ENCODE data around the gene EEF1AKMT2. TPM values are rescaled to one million over a fixed set of nuclear protein-coding genes. Genes with fewer than 3 reads are reported as not detected.

The EEF1AKMT2 gene
- total and polyA plus RNA-seq, 2 of the 13 experiments (the other 11 are each of a cell fraction or from before 2014, with no cell fraction given), result 11.3 to 19.3 TPM

DNA sequence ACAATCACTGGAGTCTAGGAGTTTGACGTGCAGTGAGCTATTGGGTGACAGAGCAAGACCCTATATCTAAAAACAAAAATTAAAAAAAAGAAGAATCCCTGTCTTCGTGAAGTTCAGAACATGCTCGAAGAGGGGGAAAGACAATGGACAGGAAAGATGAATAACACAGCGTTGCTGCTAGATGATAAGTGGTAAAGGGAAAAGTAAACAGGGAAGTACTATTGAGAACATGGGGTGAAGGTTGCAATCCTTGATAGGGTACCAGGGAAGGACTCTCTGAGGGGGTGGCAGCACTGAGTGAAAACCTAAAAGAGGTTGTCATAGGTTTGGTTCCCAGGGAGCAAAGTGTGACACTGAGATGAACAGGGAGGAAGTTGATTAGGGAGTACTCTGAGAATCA, 7.1 kb upstream of the EEF1AKMT2 start:
- POLR2A ChIA-PET, result interaction anchor here (0.5 kb wide), 1 partner anchor 11 kb away, joined by 3 read pairs; no protein-coding TSS in a partner anchor
- no peak overlapping the region for H3K9ac ChIP-seq (ENCODE audit: insufficient read depth, low read depth, low read length)
- peaks cover 20% of the 10 kb centered on the region for H3K79me2 ChIP-seq (ENCODE audit: insufficient read depth, low read length)
- DNase-seq (ENCODE audit: low spot score), result no peak
- H3K4me3 ChIP-seq (replicated peaks in 1 of 3; ENCODE audit: insufficient read depth in 1 of 3, low read depth in 2 of 3, low read length in 3 of 3), result no peak overlapping the region
- CTCF ChIA-PET (ENCODE audit: low intra/inter-chr PET ratio, low total read pairs), result no interaction called here
- no peak overlapping the region for H3K27ac ChIP-seq (ENCODE audit: extremely low read length, insufficient read depth, low read length)
- no peaks in the 10 kb centered on the region for H3K9me3 ChIP-seq (ENCODE audit: low read length)
- no peak overlapping the region for H2AFZ ChIP-seq (ENCODE audit: low read length)
- in situ Hi-C loops (cut with HindIII; ENCODE audit: extremely low pct_ligation_motif_present, low pct_unique_long_range_greater_than_20kb) (no loop called here), intact Hi-C loops (cut with micrococcal nuclease; ENCODE audit: unreplicated experiment) (loop anchor here (10.0 kb wide), 1 partner anchor 116 kb away; no protein-coding TSS in a partner anchor)
- no peak for FAIRE-seq
- TF ChIP-seq, protein P1, sequence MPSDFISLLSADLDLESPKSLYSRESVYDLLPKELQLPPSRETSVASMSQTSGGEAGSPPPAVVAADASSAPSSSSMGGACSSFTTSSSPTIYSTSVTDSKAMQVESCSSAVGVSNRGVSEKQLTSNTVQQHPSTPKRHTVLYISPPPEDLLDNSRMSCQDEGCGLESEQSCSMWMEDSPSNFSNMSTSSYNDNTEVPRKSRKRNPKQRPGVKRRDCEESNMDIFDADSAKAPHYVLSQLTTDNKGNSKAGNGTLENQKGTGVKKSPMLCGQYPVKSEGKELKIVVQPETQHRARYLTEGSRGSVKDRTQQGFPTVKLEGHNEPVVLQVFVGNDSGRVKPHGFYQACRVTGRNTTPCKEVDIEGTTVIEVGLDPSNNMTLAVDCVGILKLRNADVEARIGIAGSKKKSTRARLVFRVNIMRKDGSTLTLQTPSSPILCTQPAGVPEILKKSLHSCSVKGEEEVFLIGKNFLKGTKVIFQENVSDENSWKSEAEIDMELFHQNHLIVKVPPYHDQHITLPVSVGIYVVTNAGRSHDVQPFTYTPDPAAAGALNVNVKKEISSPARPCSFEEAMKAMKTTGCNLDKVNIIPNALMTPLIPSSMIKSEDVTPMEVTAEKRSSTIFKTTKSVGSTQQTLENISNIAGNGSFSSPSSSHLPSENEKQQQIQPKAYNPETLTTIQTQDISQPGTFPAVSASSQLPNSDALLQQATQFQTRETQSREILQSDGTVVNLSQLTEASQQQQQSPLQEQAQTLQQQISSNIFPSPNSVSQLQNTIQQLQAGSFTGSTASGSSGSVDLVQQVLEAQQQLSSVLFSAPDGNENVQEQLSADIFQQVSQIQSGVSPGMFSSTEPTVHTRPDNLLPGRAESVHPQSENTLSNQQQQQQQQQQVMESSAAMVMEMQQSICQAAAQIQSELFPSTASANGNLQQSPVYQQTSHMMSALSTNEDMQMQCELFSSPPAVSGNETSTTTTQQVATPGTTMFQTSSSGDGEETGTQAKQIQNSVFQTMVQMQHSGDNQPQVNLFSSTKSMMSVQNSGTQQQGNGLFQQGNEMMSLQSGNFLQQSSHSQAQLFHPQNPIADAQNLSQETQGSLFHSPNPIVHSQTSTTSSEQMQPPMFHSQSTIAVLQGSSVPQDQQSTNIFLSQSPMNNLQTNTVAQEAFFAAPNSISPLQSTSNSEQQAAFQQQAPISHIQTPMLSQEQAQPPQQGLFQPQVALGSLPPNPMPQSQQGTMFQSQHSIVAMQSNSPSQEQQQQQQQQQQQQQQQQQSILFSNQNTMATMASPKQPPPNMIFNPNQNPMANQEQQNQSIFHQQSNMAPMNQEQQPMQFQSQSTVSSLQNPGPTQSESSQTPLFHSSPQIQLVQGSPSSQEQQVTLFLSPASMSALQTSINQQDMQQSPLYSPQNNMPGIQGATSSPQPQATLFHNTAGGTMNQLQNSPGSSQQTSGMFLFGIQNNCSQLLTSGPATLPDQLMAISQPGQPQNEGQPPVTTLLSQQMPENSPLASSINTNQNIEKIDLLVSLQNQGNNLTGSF (CRISPR knock-in tag; IDR thresholded peaks at IDR 0.05), result no peak
- TF ChIP-seq ZNF766 (CRISPR knock-in tag; IDR thresholded peaks at IDR 0.05; ENCODE audit: borderline replicate concordance) (no peak), ZSCAN25 (CRISPR knock-in tag; IDR thresholded peaks at IDR 0.05) (no peak), ZNF263 (CRISPR knock-in tag; IDR thresholded peaks at IDR 0.05) (peak; percentile 87; the same call in 1 of the 2 replicates), KLF15 (CRISPR knock-in tag; IDR thresholded peaks at IDR 0.05; ENCODE audit: borderline replicate concordance) (no peak), FOXA3 (CRISPR knock-in tag; IDR thresholded peaks at IDR 0.05) (peak; percentile 57), CHD4 (IDR thresholded peaks at IDR 0.05; ENCODE audit: borderline replicate concordance, low read length) (no peak), FOXK1 (CRISPR knock-in tag; IDR thresholded peaks at IDR 0.05; ENCODE audit: borderline replicate concordance, low read depth) (peak; percentile 20; the same call in 1 of the 2 replicates), ATRX (CRISPR knock-in tag; IDR thresholded peaks at IDR 0.05; ENCODE audit: borderline replicate concordance) (no peak)
- TF ChIP-seq, protein P2, sequence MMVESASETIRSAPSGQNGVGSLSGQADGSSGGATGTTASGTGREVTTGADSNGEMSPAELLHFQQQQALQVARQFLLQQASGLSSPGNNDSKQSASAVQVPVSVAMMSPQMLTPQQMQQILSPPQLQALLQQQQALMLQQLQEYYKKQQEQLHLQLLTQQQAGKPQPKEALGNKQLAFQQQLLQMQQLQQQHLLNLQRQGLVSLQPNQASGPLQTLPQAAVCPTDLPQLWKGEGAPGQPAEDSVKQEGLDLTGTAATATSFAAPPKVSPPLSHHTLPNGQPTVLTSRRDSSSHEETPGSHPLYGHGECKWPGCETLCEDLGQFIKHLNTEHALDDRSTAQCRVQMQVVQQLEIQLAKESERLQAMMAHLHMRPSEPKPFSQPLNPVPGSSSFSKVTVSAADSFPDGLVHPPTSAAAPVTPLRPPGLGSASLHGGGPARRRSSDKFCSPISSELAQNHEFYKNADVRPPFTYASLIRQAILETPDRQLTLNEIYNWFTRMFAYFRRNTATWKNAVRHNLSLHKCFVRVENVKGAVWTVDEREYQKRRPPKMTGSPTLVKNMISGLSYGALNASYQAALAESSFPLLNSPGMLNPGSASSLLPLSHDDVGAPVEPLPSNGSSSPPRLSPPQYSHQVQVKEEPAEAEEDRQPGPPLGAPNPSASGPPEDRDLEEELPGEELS (CRISPR knock-in tag; IDR thresholded peaks at IDR 0.05), result no peak
- TF ChIP-seq, protein P3, sequence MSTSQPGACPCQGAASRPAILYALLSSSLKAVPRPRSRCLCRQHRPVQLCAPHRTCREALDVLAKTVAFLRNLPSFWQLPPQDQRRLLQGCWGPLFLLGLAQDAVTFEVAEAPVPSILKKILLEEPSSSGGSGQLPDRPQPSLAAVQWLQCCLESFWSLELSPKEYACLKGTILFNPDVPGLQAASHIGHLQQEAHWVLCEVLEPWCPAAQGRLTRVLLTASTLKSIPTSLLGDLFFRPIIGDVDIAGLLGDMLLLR (CRISPR knock-in tag; IDR thresholded peaks at IDR 0.05), result no peak
- TF ChIP-seq, protein P4, sequence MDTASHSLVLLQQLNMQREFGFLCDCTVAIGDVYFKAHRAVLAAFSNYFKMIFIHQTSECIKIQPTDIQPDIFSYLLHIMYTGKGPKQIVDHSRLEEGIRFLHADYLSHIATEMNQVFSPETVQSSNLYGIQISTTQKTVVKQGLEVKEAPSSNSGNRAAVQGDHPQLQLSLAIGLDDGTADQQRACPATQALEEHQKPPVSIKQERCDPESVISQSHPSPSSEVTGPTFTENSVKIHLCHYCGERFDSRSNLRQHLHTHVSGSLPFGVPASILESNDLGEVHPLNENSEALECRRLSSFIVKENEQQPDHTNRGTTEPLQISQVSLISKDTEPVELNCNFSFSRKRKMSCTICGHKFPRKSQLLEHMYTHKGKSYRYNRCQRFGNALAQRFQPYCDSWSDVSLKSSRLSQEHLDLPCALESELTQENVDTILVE (CRISPR knock-in tag; IDR thresholded peaks at IDR 0.05), result no peak
- H3K4me2 ChIP-seq (ENCODE audit: low read depth, low read length), result peak overlapping the region; percentile 71; the same call in 1 of the 2 replicates
- H3K36me3 ChIP-seq (replicated peaks in 1 of 2; ENCODE audit: control insufficient read depth in 1 of 2, insufficient read depth in 2 of 2, low read length in 2 of 2), result no peaks in the 10 kb centered on the region
- peaks cover 42% of the 10 kb centered on the region for H3K4me1 ChIP-seq (ENCODE audit: insufficient read depth, low read length)
- H4K20me1 ChIP-seq (ENCODE audit: insufficient read depth, low read length), result no peaks in the 10 kb centered on the region; the same call in 1 of the 2 replicates
- under 1% methylated on average over 4 of the region's 4 CpGs for WGBS (ENCODE audit: low lambda C conversion rate)
- no peak for ATAC-seq
- BruUV-seq (replicated peaks), result no TSS peak
- H3K27me3 ChIP-seq (ENCODE audit: control insufficient read depth in 1 of 2, insufficient read depth in 2 of 2, low read length in 2 of 2), result no peaks in the 10 kb centered on the region; a peak in 2 of 5 replicates
